ENCODE results near the gene GPR37L1.

GPR37L1 gene

DNA sequence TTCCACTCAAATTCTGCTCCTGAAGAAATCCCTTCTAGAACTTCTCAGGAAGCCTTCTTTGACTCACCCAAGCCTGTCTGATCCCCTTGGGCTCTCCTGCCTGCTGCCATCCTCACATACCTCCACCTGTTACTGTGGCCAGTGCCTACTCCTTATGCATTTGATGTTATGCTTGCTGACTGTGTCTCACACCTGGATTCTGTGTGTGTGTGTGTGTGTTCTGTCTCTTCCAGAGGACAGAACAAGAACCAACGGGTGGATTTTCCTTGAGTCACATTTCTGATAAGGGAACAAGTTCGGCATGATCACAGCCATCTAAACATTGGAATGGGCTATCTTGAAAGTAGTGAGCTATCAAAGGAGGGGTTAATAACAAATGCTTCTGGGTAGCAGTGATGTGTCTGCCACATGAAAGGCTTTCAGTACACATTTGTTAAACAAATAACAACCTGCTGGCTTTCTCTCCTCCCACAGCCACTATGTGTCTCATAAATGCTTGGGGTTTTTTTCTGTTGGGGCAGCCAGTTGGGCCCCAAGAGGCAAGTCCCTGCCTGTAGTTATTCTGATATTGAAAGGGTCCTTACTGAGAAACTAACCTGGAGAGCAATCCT, 8.9 kb upstream of the GPR37L1 start:
- TF ChIP-seq GABPA (IDR thresholded peaks at IDR 0.05; ENCODE audit: low read depth) (no peak), REST (IDR thresholded peaks at IDR 0.05; ENCODE audit: insufficient replicate concordance, low read depth) (no peak), POLR2AphosphoS5 (IDR thresholded peaks at IDR 0.05; ENCODE audit: low read depth) (no peak), SPI1 (IDR thresholded peaks at IDR 0.05; ENCODE audit: borderline replicate concordance, low read depth) (no peak)
- TF ChIP-seq, protein P1, sequence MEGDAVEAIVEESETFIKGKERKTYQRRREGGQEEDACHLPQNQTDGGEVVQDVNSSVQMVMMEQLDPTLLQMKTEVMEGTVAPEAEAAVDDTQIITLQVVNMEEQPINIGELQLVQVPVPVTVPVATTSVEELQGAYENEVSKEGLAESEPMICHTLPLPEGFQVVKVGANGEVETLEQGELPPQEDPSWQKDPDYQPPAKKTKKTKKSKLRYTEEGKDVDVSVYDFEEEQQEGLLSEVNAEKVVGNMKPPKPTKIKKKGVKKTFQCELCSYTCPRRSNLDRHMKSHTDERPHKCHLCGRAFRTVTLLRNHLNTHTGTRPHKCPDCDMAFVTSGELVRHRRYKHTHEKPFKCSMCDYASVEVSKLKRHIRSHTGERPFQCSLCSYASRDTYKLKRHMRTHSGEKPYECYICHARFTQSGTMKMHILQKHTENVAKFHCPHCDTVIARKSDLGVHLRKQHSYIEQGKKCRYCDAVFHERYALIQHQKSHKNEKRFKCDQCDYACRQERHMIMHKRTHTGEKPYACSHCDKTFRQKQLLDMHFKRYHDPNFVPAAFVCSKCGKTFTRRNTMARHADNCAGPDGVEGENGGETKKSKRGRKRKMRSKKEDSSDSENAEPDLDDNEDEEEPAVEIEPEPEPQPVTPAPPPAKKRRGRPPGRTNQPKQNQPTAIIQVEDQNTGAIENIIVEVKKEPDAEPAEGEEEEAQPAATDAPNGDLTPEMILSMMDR (IDR thresholded peaks at IDR 0.05; ENCODE audit: insufficient read depth, low read length): no peak
- DNase-seq (ENCODE audit: low read depth in 1 of 2, low spot score in 1 of 2): no peak
- H3K27ac ChIP-seq (replicated peaks): no peak overlapping the region

GRCh38 chr1:202116287-202116686, 6.4 kb upstream of the GPR37L1 start:
- H3K27me3 ChIP-seq (ENCODE audit: insufficient read depth, poor library complexity, severe bottlenecking): no peaks in the 10 kb centered on the region
- TF ChIP-seq POLR2AphosphoS5 (IDR thresholded peaks at IDR 0.05; ENCODE audit: low read depth) (no peak), REST (IDR thresholded peaks at IDR 0.05; ENCODE audit: insufficient replicate concordance, low read depth) (no peak), GABPA (IDR thresholded peaks at IDR 0.05; ENCODE audit: low read depth) (no peak), SPI1 (IDR thresholded peaks at IDR 0.05; ENCODE audit: borderline replicate concordance, low read depth) (no peak)
- TF ChIP-seq, protein P1 (IDR thresholded peaks at IDR 0.05; ENCODE audit: insufficient read depth, low read length): no peak
- DNase-seq (ENCODE audit: low read depth in 1 of 2, low spot score in 1 of 2): no peak
- H3K4me3 ChIP-seq (replicated peaks; ENCODE audit: insufficient read depth, low read length): no peak overlapping the region
- no peak overlapping the region for H3K27ac ChIP-seq (replicated peaks)

More for the DNA sequence above, 8.9 kb upstream of the GPR37L1 start:
- Histone ChIP-seq H3K27me3 (ENCODE audit: insufficient read depth, poor library complexity, severe bottlenecking) (no peaks in the 10 kb centered on the region), H3K4me3 (replicated peaks; ENCODE audit: insufficient read depth, low read length) (no peak overlapping the region)

GRCh38 chr1:202117898-202118371, 4.8 kb upstream of the GPR37L1 start:
- no peak for DNase-seq (ENCODE audit: low read depth in 1 of 2, low spot score in 1 of 2)
- TF ChIP-seq REST (IDR thresholded peaks at IDR 0.05; ENCODE audit: insufficient replicate concordance, low read depth) (no peak), POLR2AphosphoS5 (IDR thresholded peaks at IDR 0.05; ENCODE audit: low read depth) (no peak), GABPA (IDR thresholded peaks at IDR 0.05; ENCODE audit: low read depth) (no peak), SPI1 (IDR thresholded peaks at IDR 0.05; ENCODE audit: borderline replicate concordance, low read depth) (no peak)
- TF ChIP-seq, protein P1 (IDR thresholded peaks at IDR 0.05; ENCODE audit: insufficient read depth, low read length): no peak
- Histone ChIP-seq H3K27ac (replicated peaks) (no peak overlapping the region), H3K4me3 (replicated peaks; ENCODE audit: insufficient read depth, low read length) (no peak overlapping the region), H3K27me3 (ENCODE audit: insufficient read depth, poor library complexity, severe bottlenecking) (no peaks in the 10 kb centered on the region)
